H1 (cell line): ENCODE results near the gene MPPED1. TPM values are rescaled to one million over a fixed set of nuclear protein-coding genes. Genes with fewer than 3 reads are reported as not detected.

Source experiments
- CTCF ChIA-PET: fragments of 300-600 bp; sonication (Branson Sonifier 250); formaldehyde crosslinking; loops from one replicate; lab custom pipeline; 2021; ENCODE audit not compliant: partially characterized antibody; lab: Charles Lee
- POLR2A ChIA-PET: fragments of 300-600 bp; sonication (Branson Sonifier 250); formaldehyde crosslinking; loops from one replicate; lab custom pipeline; 2021; ENCODE audit warnings: inconsistent platforms; ENCODE audit not compliant: partially characterized antibody; lab: Charles Lee
- DNase-seq, 2 experiments: peaks; one replicate each; pipeline versions ENCODE4 v3.0.0 to v3.0.0-alpha.2; 2010 to 2022; ENCODE audit warnings: low spot score in 2 of 2, low read depth in 1 of 2, mixed read lengths in 1 of 2
- FAIRE-seq: peaks from 2 replicates; lab custom pipeline; 2011; peaks lifted over from hg19 to GRCh38; lab: Jason Lieb, UNC
- H2AFZ ChIP-seq: 2 replicates; pipeline ENCODE4 v1.8.1; 2012; ENCODE audit warnings: low read length, inconsistent platforms
- H2AK5ac ChIP-seq: 2 replicates; pipeline ENCODE4 v1.6.1; 2013; ENCODE audit warnings: low read depth, low read length
- H2BK120ac ChIP-seq: replicated peaks from 2 replicates; pipeline ENCODE3; 2013; ENCODE audit warnings: low read depth, low read length, inconsistent platforms
- H2BK12ac ChIP-seq: 2 replicates; pipeline ENCODE4 v1.6.1; 2013; ENCODE audit warnings: low read depth, low read length
- H2BK15ac ChIP-seq: 2 replicates; pipeline ENCODE4 v1.6.1; 2013; ENCODE audit warnings: low read length
- H2BK20ac ChIP-seq: 2 replicates; pipeline ENCODE4 v1.6.1; 2013; ENCODE audit warnings: low read length
- H2BK5ac ChIP-seq: 2 replicates; pipeline ENCODE4 v1.6.1; 2013; ENCODE audit warnings: low read depth, low read length
- H3K14ac ChIP-seq: 2 replicates; pipeline ENCODE4 v1.6.1; 2013; ENCODE audit warnings: inconsistent platforms; ENCODE audit not compliant: insufficient read length
- H3K18ac ChIP-seq: 2 replicates; pipeline ENCODE4 v1.6.1; 2013; ENCODE audit warnings: low read length; ENCODE audit errors: extremely low read depth
- H3K23ac ChIP-seq: 2 replicates; pipeline ENCODE4 v1.6.1; 2013; ENCODE audit warnings: inconsistent platforms; ENCODE audit not compliant: insufficient read length
- H3K23me2 ChIP-seq: 2 replicates; pipeline ENCODE4 v1.6.1; 2013; ENCODE audit warnings: low read depth, low read length
- H3K27ac ChIP-seq: 2 replicates; pipeline ENCODE4 v1.6.1; 2011; ENCODE audit warnings: low read depth, low read length, inconsistent platforms
- H3K27me3 ChIP-seq, 4 experiments: replicated peaks in 1 of 4; 1 replicate in 1 of 4; 2 replicates in 3 of 4; pipeline versions ENCODE4 v1.6.1 to v1.8.1; 2011 to 2013; ENCODE audit warnings: low read length in 3 of 4, mild to moderate bottlenecking in 3 of 4, inconsistent platforms in 2 of 4, mixed read lengths in 2 of 4, moderate library complexity in 1 of 4; ENCODE audit not compliant: control insufficient read depth in 3 of 4, insufficient read depth in 3 of 4; ENCODE audit errors: extremely low read depth in 1 of 4
- H3K36me3 ChIP-seq, 4 experiments: 2 replicates each; pipeline versions ENCODE4 v1.6.1 to v1.8.1; 2011 to 2013; ENCODE audit warnings: mild to moderate bottlenecking in 4 of 4, low read length in 3 of 4, moderate library complexity in 2 of 4, control low read depth in 1 of 4, inconsistent platforms in 1 of 4; ENCODE audit not compliant: insufficient read depth in 4 of 4, control insufficient read depth in 2 of 4
- H3K4ac ChIP-seq: replicated peaks from 2 replicates; pipeline ENCODE3; 2013; ENCODE audit warnings: low read length, low read depth, mixed read lengths, inconsistent platforms; ENCODE audit not compliant: insufficient read length
- H3K4me1 ChIP-seq, 4 experiments: replicated peaks in 1 of 4; 1 replicate in 1 of 4; 2 replicates in 3 of 4; pipeline versions ENCODE4 v1.6.1 to v1.8.1; 2011 to 2013; ENCODE audit warnings: low read length in 3 of 4, inconsistent platforms in 2 of 4, mixed read lengths in 1 of 4; ENCODE audit not compliant: insufficient read depth in 4 of 4, control insufficient read depth in 3 of 4
- H3K4me2 ChIP-seq, 2 experiments: 2 replicates each; pipeline versions ENCODE4 v1.6.1 to v1.8.1; 2011 to 2013; ENCODE audit warnings: low read depth in 2 of 2, low read length in 2 of 2, control low read depth in 1 of 2, inconsistent platforms in 1 of 2, mild to moderate bottlenecking in 1 of 2; ENCODE audit not compliant: insufficient read depth in 1 of 2
- H3K4me3 ChIP-seq, 4 experiments: fragments of 200-600, 300-600 bp in 1 of 4; sonication (generic), shearing (Covaris generic), sonication (Bioruptor Twin) in 1 of 4; 2 replicates each; pipeline versions ENCODE4 v1.5.1 to v1.8.1; 2011 to 2016; ENCODE audit warnings: low read length in 4 of 4, low read depth in 3 of 4, control low read depth in 2 of 4, inconsistent platforms in 2 of 4, mild to moderate bottlenecking in 2 of 4, mixed read lengths in 1 of 4, moderate library complexity in 1 of 4; ENCODE audit not compliant: insufficient read depth in 2 of 4; ENCODE audit errors: extremely low read depth in 1 of 4
- H3K56ac ChIP-seq: replicated peaks from 2 replicates; pipeline ENCODE3; 2013; ENCODE audit warnings: low read depth, mild to moderate bottlenecking, mixed read lengths, low read length, inconsistent platforms; ENCODE audit not compliant: insufficient read length
- H3K79me1 ChIP-seq: 2 replicates; pipeline ENCODE4 v1.6.1; 2013; ENCODE audit warnings: low read depth, low read length, control low read depth
- H3K79me2 ChIP-seq, 2 experiments: 2 replicates each; pipeline versions ENCODE4 v1.6.1 to v1.8.1; 2012 to 2013; ENCODE audit warnings: low read length in 2 of 2, mild to moderate bottlenecking in 2 of 2, inconsistent platforms in 1 of 2; ENCODE audit not compliant: insufficient read depth in 2 of 2, control insufficient read depth in 1 of 2
- H3K9ac ChIP-seq, 4 experiments: replicated peaks in 1 of 4; 1 replicate in 1 of 4; 2 replicates in 3 of 4; pipeline versions ENCODE4 v1.6.1 to v1.8.1; 2011 to 2013; ENCODE audit warnings: low read depth in 3 of 4, low read length in 3 of 4, control low read depth in 2 of 4, mild to moderate bottlenecking in 2 of 4, moderate library complexity in 2 of 4, inconsistent platforms in 1 of 4; ENCODE audit errors: extremely low read depth in 1 of 4
- H3K9me3 ChIP-seq, 2 experiments: 2 replicates each; pipeline versions ENCODE4 v1.6.1 to v1.8.1; 2012 to 2013; ENCODE audit warnings: mild to moderate bottlenecking in 2 of 2, moderate library complexity in 2 of 2, control low read depth in 1 of 2, inconsistent platforms in 1 of 2, low read depth in 1 of 2, low read length in 1 of 2, mixed read lengths in 1 of 2; ENCODE audit not compliant: insufficient read depth in 2 of 2
- H4K20me1 ChIP-seq, 2 experiments: replicated peaks in 1 of 2; 2 replicates each; pipeline versions ENCODE3 to v1.8.1; 2011 to 2013; ENCODE audit warnings: inconsistent platforms in 2 of 2, low read length in 2 of 2, mild to moderate bottlenecking in 1 of 2; ENCODE audit not compliant: insufficient read depth in 2 of 2, control insufficient read depth in 1 of 2
- H4K5ac ChIP-seq: 2 replicates; pipeline ENCODE4 v1.6.1; 2013; ENCODE audit warnings: low read length, low read depth, mixed read lengths, inconsistent platforms; ENCODE audit not compliant: insufficient read length
- H4K8ac ChIP-seq: 2 replicates; pipeline ENCODE4 v1.8.0; 2013; ENCODE audit warnings: mild to moderate bottlenecking, moderate library complexity, low read length, inconsistent platforms; ENCODE audit not compliant: insufficient read depth; ENCODE audit errors: extremely low read depth
- H4K91ac ChIP-seq: replicated peaks from 2 replicates; pipeline ENCODE3; 2013; ENCODE audit warnings: low read length, mixed read lengths, inconsistent platforms; ENCODE audit not compliant: insufficient read length
- ASH2L ChIP-seq: fragments of 200-600, 300-600 bp; sonication (generic); IDR thresholded peaks from one replicate; pipeline ENCODE4 v1.7.1; 2017; ENCODE audit warnings: low read length
- BRCA1 ChIP-seq: IDR thresholded peaks from 2 replicates; pipeline ENCODE4 v1.6.1; 2012; ENCODE audit warnings: low read depth, low read length, improper control_type of control experiment
- CEBPB ChIP-seq: IDR thresholded peaks from 2 replicates; pipeline ENCODE4 v1.6.1; 2012; ENCODE audit warnings: low read depth, low read length
- CREB1 ChIP-seq: IDR thresholded peaks from 2 replicates; pipeline ENCODE4 v1.6.1; 2012; ENCODE audit warnings: inconsistent platforms
- EP300 ChIP-seq, 2 experiments: IDR thresholded peaks; 1 replicate in 1 of 2; 2 replicates in 1 of 2; pipeline ENCODE4 v1.6.1; 2011 to 2012; ENCODE audit warnings: low read depth in 2 of 2, low read length in 2 of 2, mild to moderate bottlenecking in 2 of 2, borderline replicate concordance in 1 of 2, inconsistent platforms in 1 of 2, moderate library complexity in 1 of 2
- FOSL1 ChIP-seq: IDR thresholded peaks from 2 replicates; pipeline ENCODE4 v1.6.1; 2011; ENCODE audit warnings: mild to moderate bottlenecking, low read depth, low read length, moderate library complexity; ENCODE audit not compliant: insufficient read depth
- NRF1 ChIP-seq: IDR thresholded peaks from 2 replicates; pipeline ENCODE4 v1.6.1; 2011; ENCODE audit warnings: mild to moderate bottlenecking, low read depth, low read length, improper control_type of control experiment
- PHF8 ChIP-seq: fragments of 200-600 bp; sonication (generic); conservative IDR thresholded peaks from 2 replicates; pipeline ENCODE4 v1.7.1; 2012; ENCODE audit warnings: low read depth, mild to moderate bottlenecking, inconsistent platforms, low read length, moderate library complexity
- POU5F1 ChIP-seq: IDR thresholded peaks from 2 replicates; pipeline ENCODE4 v1.6.1; 2011; ENCODE audit warnings: low read depth, mild to moderate bottlenecking, low read length, moderate library complexity
- RXRA ChIP-seq: IDR thresholded peaks from 2 replicates; pipeline ENCODE4 v1.6.1; 2011; ENCODE audit warnings: low read depth, mild to moderate bottlenecking, low read length, moderate library complexity; ENCODE audit not compliant: insufficient read depth
- SAP30 ChIP-seq: fragments of 300-600 bp; sonication (generic); IDR thresholded peaks from 2 replicates; pipeline ENCODE4 v1.7.1; 2012; ENCODE audit warnings: low read length, moderate library complexity, mild to moderate bottlenecking, inconsistent platforms; ENCODE audit not compliant: insufficient read depth, insufficient replicate concordance
- SIN3A ChIP-seq, 2 experiments: IDR thresholded peaks in 1 of 2; conservative IDR thresholded peaks in 1 of 2; 2 replicates each; pipeline ENCODE4 v1.6.1; 2011 to 2012; ENCODE audit warnings: low read length in 2 of 2, improper control_type of control experiment in 1 of 2, low read depth in 1 of 2, mild to moderate bottlenecking in 1 of 2
- SP1 ChIP-seq: IDR thresholded peaks from 2 replicates; pipeline ENCODE4 v1.6.1; 2011; ENCODE audit warnings: low read depth, low read length
- WGBS, 2 experiments: shearing (Covaris generic) in 1 of 2; methylation state at CpG; one replicate each; pipeline versions ENCODE4 v1.1.6 to v1.1.7; 2013 to 2015; ENCODE audit warnings: low lambda C conversion rate in 2 of 2, mixed read lengths in 2 of 2, inconsistent platforms in 1 of 2, low coverage in 1 of 2, missing lambda C conversion rate in 1 of 2; ENCODE audit not compliant: insufficient replicate concordance in 2 of 2, insufficient coverage in 1 of 2, insufficient read length in 1 of 2; ENCODE audit errors: extremely low coverage in 1 of 2, missing lambda C conversion rate in 1 of 2; 5-methylcytosine and 5-hydroxymethylcytosine counted together
- polyA plus RNA-seq, 7 experiments: library from polyadenylated mRNA; depleted of rRNA in 3 of 7; stranded (reverse) in 5 of 7; unstranded in 2 of 7; fragments of >200 nt in 5 of 7; fragments of 200-250 nt in 2 of 7; gene quantifications; 1 replicate in 5 of 7; 2 replicates in 1 of 7; 4 replicates in 1 of 7; pipeline versions ENCODE4 v1.2.1 to v1.2.3, GENCODE V29; 2011 to 2013; ENCODE audit warnings: missing spikeins in 2 of 7, mixed read lengths in 2 of 7
- total RNA-seq: library from RNA; stranded (reverse); fragmentation: NEBNext Ultra II Directional; extraction: Animal tissue kit (Norgen Biotek cat#: 25700); gene quantifications from 2 replicates; pipeline ENCODE4 v1.2.1, GENCODE V29; 2021
- TF ChIP-seq, protein P1 (sequence below): IDR thresholded peaks from 2 replicates; pipeline ENCODE4 v1.6.1; 2011; ENCODE audit warnings: low read length, improper control_type of control experiment

Gene MPPED1
- total and polyA plus RNA-seq, 2 of the 8 experiments (the other 6 are each of a cell fraction or from before 2014, with no cell fraction given), result 0.29 to 0.37 TPM

DNA sequence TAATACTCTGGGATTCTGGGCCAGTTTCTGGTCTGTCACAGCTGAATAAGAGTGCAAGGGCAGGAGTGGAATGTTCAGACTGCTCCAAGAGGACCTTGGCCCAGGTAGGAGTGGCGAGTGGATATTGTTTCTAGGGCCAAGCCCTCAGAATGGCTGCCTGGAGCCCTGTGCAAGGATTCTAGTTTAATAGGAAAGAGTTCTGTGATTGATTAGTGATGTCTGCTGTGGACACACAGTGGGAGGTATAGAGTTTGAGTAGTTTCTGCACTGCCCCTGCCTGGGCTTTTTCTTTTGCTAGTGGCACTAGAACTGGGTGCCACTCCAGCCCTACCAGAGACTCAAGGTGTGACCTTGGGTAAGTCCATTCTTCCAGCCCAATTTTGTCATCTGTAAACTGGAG lies 9.7 kb upstream of the MPPED1 start:
- no peak overlapping the region for H3K9ac ChIP-seq
- WGBS, 2 experiments, result 88% methylated on average over 1 of the region's 1 CpG; no CpG with 5 or more reads in 1 of the 2 experiments
- no peak overlapping the region for H2BK12ac ChIP-seq
- FAIRE-seq (no peak), DNase-seq (no peak)
- CTCF ChIA-PET, result interaction anchor here (0.7 kb wide), 1 partner anchor 170 kb away, joined by 3 read pairs; no protein-coding TSS in a partner anchor
- H3K9me3 ChIP-seq, result no peaks in the 10 kb centered on the region
- no peak overlapping the region for H2AK5ac ChIP-seq
- H3K36me3 ChIP-seq, result no peaks in the 10 kb centered on the region
- no peaks in the 10 kb centered on the region for H3K4me1 ChIP-seq
- H2BK20ac ChIP-seq, result no peak overlapping the region
- no peaks in the 10 kb centered on the region for H4K20me1 ChIP-seq
- H3K18ac ChIP-seq, result no peak overlapping the region
- no peak overlapping the region for H4K91ac ChIP-seq
- H3K79me1 ChIP-seq, result no peaks in the 10 kb centered on the region
- no peak overlapping the region for H3K4me2 ChIP-seq
- H3K14ac ChIP-seq, result no peak overlapping the region
- no peak overlapping the region for H3K4me3 ChIP-seq
- H3K23ac ChIP-seq, result no peak overlapping the region
- no peak overlapping the region for H2AFZ ChIP-seq
- H3K27ac ChIP-seq, result no peak overlapping the region
- no peak overlapping the region for H4K5ac ChIP-seq
- H2BK120ac ChIP-seq, result no peak overlapping the region
- no peak overlapping the region for H2BK5ac ChIP-seq
- POLR2A ChIA-PET, result no interaction called here
- H3K56ac ChIP-seq, result no peak overlapping the region
- no peaks in the 10 kb centered on the region for H3K23me2 ChIP-seq
- H3K79me2 ChIP-seq, result no peaks in the 10 kb centered on the region
- H3K27me3 ChIP-seq, result no peaks in the 10 kb centered on the region
- no peak overlapping the region for H2BK15ac ChIP-seq
- no peak overlapping the region for H3K4ac ChIP-seq
- no peak overlapping the region for H4K8ac ChIP-seq
- TF ChIP-seq, protein P1, sequence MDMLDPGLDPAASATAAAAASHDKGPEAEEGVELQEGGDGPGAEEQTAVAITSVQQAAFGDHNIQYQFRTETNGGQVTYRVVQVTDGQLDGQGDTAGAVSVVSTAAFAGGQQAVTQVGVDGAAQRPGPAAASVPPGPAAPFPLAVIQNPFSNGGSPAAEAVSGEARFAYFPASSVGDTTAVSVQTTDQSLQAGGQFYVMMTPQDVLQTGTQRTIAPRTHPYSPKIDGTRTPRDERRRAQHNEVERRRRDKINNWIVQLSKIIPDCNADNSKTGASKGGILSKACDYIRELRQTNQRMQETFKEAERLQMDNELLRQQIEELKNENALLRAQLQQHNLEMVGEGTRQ, result no peak
- TF ChIP-seq PHF8 (no peak), ASH2L (no peak), SP1 (no peak), RXRA (no peak), SAP30 (no peak), NRF1 (no peak), EP300 (IDR thresholded peaks at IDR 0.05; ENCODE audit: borderline replicate concordance in 1 of 2, low read depth in 2 of 2, low read length in 2 of 2) (no peak), CREB1 (no peak), SIN3A (conservative IDR thresholded peaks at IDR 0.05 in 1 of 2, IDR thresholded peaks at IDR 0.05 in 1 of 2; ENCODE audit: low read depth in 1 of 2, low read length in 2 of 2) (no peak), FOSL1 (no peak), CEBPB (no peak), POU5F1 (no peak), BRCA1 (no peak)
